Natural killer cell (primary cell): ENCODE results near the gene SPATS2L. TPM values are rescaled to one million over a fixed set of nuclear protein-coding genes. Genes with fewer than 3 reads are reported as not detected.

Experiments used
- ATAC-seq, 3 donors: fragments of 150-1000 bp in 2 of 3; fragments of 200-7000 bp in 1 of 3; cut with Tn5 transposase; 1 replicate in 1 of 3; 2 replicates in 2 of 3; pipeline ENCODE4 v1.10.0; 2021; ENCODE audit warnings: mild to moderate bottlenecking in 2 of 3, moderate library complexity in 2 of 3
- DNase-seq, 2 donors: peaks; one replicate each; pipeline versions ENCODE4 v3.0.0 to v3.0.0-alpha.2; 2013 to 2021; ENCODE audit warnings: mixed read lengths in 1 of 2
- H3K27ac ChIP-seq: one replicate; pipeline ENCODE4 v1.5.1; 2013; ENCODE audit warnings: mild to moderate bottlenecking, low read length
- H3K27me3 ChIP-seq: one replicate; pipeline ENCODE4 v1.6.1; 2013; ENCODE audit warnings: low read length; ENCODE audit not compliant: control insufficient read depth, insufficient read depth
- H3K36me3 ChIP-seq: one replicate; pipeline ENCODE4 v1.6.1; 2013; ENCODE audit warnings: low read length; ENCODE audit not compliant: control insufficient read depth, insufficient read depth
- H3K4me1 ChIP-seq: one replicate; pipeline ENCODE4 v1.6.1; 2013; ENCODE audit warnings: low read length; ENCODE audit not compliant: control insufficient read depth, insufficient read depth
- H3K4me3 ChIP-seq: one replicate; pipeline ENCODE4 v1.5.1; 2013; ENCODE audit warnings: low read length
- H3K9me3 ChIP-seq: one replicate; pipeline ENCODE4 v1.6.1; 2013; ENCODE audit warnings: low read length; ENCODE audit not compliant: control insufficient read depth, insufficient read depth
- H3K27ac Mint-ChIP-seq, 2 donors: one replicate each; pipeline ENCODE4 v1.8.0; 2022; ENCODE audit warnings: mild to moderate bottlenecking in 2 of 2, mixed read lengths in 2 of 2, moderate library complexity in 1 of 2
- H3K27me3 Mint-ChIP-seq, 2 donors: one replicate each; pipeline ENCODE4 v1.8.0; 2022; ENCODE audit warnings: low read depth in 2 of 2, mixed read lengths in 2 of 2
- H3K36me3 Mint-ChIP-seq: one replicate; pipeline ENCODE4 v1.8.0; 2022; ENCODE audit warnings: mixed read lengths
- H3K4me1 Mint-ChIP-seq, 2 donors: one replicate each; pipeline ENCODE4 v1.8.0; 2022; ENCODE audit warnings: mixed read lengths in 2 of 2
- H3K4me3 Mint-ChIP-seq: one replicate; pipeline ENCODE4 v1.8.0; 2022; ENCODE audit warnings: mild to moderate bottlenecking, moderate library complexity, mixed read lengths
- H3K9me3 Mint-ChIP-seq, 2 donors: one replicate each; pipeline ENCODE4 v1.8.0; 2022; ENCODE audit warnings: mixed read lengths in 2 of 2
- CTCF ChIP-seq: fragments of 200-600 bp; IDR thresholded peaks from one replicate; pipeline ENCODE4 v1.8.0; 2022; ENCODE audit warnings: antibody characterized with exemption
- WGBS: methylation state at CpG from one replicate; pipeline ENCODE4 v1.1.7; 2013; ENCODE audit warnings: missing lambda C conversion rate; ENCODE audit not compliant: insufficient coverage; 5-methylcytosine and 5-hydroxymethylcytosine counted together
- intact Hi-C: fragments of 100-400 bp; cut with micrococcal nuclease; formaldehyde crosslinking; loops from one replicate; pipeline ENCODE4 v1.14.2; 2022
- total RNA-seq, 4 donors: library from RNA; stranded (reverse); fragments of 120-200 nt in 1 of 4; gene quantifications; one replicate each; pipeline versions ENCODE4 v1.2.3 to v1.2.4, GENCODE V29; 2013 to 2022

Gene SPATS2L
- total RNA-seq, 3 donors from 2014 or later (not counting 1 experiment from before 2014, with no cell fraction given) = 3.8 to 10.9 (median 4.4) TPM

- H3K36me3 ChIP-seq = no peaks in the 10 kb centered on the region
- no peak overlapping the region for H3K27ac Mint-ChIP-seq
- no peak for TF ChIP-seq CTCF
- H3K4me3 Mint-ChIP-seq = no peak overlapping the region
- H3K36me3 Mint-ChIP-seq = no peaks in the 10 kb centered on the region
- DNase-seq (no peak), ATAC-seq (no peak)
- H3K27me3 ChIP-seq = no peaks in the 10 kb centered on the region
- H3K27ac ChIP-seq = no peak overlapping the region
- no peaks in the 10 kb centered on the region for H3K9me3 ChIP-seq
- no peaks in the 10 kb centered on the region for H3K27me3 Mint-ChIP-seq
- H3K4me3 ChIP-seq = no peak overlapping the region
- no peaks in the 10 kb centered on the region for H3K9me3 Mint-ChIP-seq
- no peaks in the 10 kb centered on the region for H3K4me1 ChIP-seq
- H3K4me1 Mint-ChIP-seq = peaks cover 2 to 7% of the 10 kb centered on the region in 2 donors
- intact Hi-C loops = no loop called here
These were observed 105.3 kb downstream of the SPATS2L start for GRCh38 chr2:200411831-200412230.

GRCh38 chr2:200414367-200414766 lies 107.9 kb downstream of the SPATS2L start:
- DNase-seq = no peak
- Histone ChIP-seq H3K4me1 (no peaks in the 10 kb centered on the region), H3K9me3 (no peaks in the 10 kb centered on the region), H3K27ac (no peak overlapping the region), H3K27me3 (no peaks in the 10 kb centered on the region), H3K36me3 (no peaks in the 10 kb centered on the region), H3K4me3 (no peak overlapping the region)
- H3K9me3 Mint-ChIP-seq = no peaks in the 10 kb centered on the region
- H3K4me3 Mint-ChIP-seq = no peak overlapping the region
- TF ChIP-seq CTCF = no peak
- 97% methylated on average over 3 of the region's 5 CpGs for WGBS
- no peak overlapping the region for H3K27ac Mint-ChIP-seq
- no peaks in the 10 kb centered on the region for H3K36me3 Mint-ChIP-seq
- no peaks in the 10 kb centered on the region for H3K27me3 Mint-ChIP-seq
- no peak for ATAC-seq
- intact Hi-C loops = no loop called here
- no peaks in the 10 kb centered on the region for H3K4me1 Mint-ChIP-seq

GRCh38 chr2:200415455-200415854 lies 109.0 kb downstream of the SPATS2L start:
- no CpG with 5 or more reads among the region's 2 CpGs for WGBS
- ATAC-seq = no peak

More at GRCh38 chr2:200415455-200415854, 109.0 kb downstream of the SPATS2L start:
- H3K4me3 Mint-ChIP-seq = no peak overlapping the region
- H3K4me3 ChIP-seq = no peak overlapping the region
- H3K9me3 Mint-ChIP-seq = no peaks in the 10 kb centered on the region
- TF ChIP-seq CTCF = no peak
- H3K36me3 Mint-ChIP-seq = no peaks in the 10 kb centered on the region
- no peak for DNase-seq
- intact Hi-C loops = no loop called here
- no peaks in the 10 kb centered on the region for H3K36me3 ChIP-seq
- no peaks in the 10 kb centered on the region for H3K9me3 ChIP-seq
- no peak overlapping the region for H3K27ac ChIP-seq
- H3K27me3 Mint-ChIP-seq = no peaks in the 10 kb centered on the region
- H3K27me3 ChIP-seq = no peaks in the 10 kb centered on the region
- no peak overlapping the region for H3K27ac Mint-ChIP-seq
- no peaks in the 10 kb centered on the region for H3K4me1 ChIP-seq
- no peaks in the 10 kb centered on the region for H3K4me1 Mint-ChIP-seq
